ENCODE measurements around the gene CDK5RAP2. TPM values are rescaled to one million over a fixed set of nuclear protein-coding genes. Genes with fewer than 3 reads are reported as not detected.
"Not testable (repeated sequence)": the region's sequence is repeated elsewhere in the genome, so short reads cannot be mapped to it uniquely, and the experiment has no call there.

CDK5RAP2 gene
- total RNA-seq, 1 experiment from 2014 or later = 48.4 TPM

- H3K4me3 ChIP-seq (ENCODE audit: low read length) = no peak overlapping the region
- no peak overlapping the region for H3K27ac ChIP-seq (ENCODE audit: low read length)
- H3K9ac ChIP-seq (ENCODE audit: low read length) = no peak overlapping the region
- H3K9me3 ChIP-seq (ENCODE audit: low read length) = no peaks in the 10 kb centered on the region
- DNase-seq = no peak
- peaks cover 68% of the 10 kb centered on the region for H3K36me3 ChIP-seq (ENCODE audit: insufficient read depth, low read length)
- no peak overlapping the region for H3K4me2 ChIP-seq (ENCODE audit: low read depth, low read length, poor library complexity, severe bottlenecking)
- no peak overlapping the region for H2AFZ ChIP-seq (ENCODE audit: low read length)
- H3K4me1 ChIP-seq (ENCODE audit: low read length) = no peaks in the 10 kb centered on the region
- H3K79me2 ChIP-seq (ENCODE audit: low read length) = no peaks in the 10 kb centered on the region
- H4K20me1 ChIP-seq (ENCODE audit: insufficient read depth, low read depth, low read length) = no peaks in the 10 kb centered on the region
- no peaks in the 10 kb centered on the region for H3K9me2 ChIP-seq (replicated peaks; ENCODE audit: insufficient read depth, low read length)
- H3K27me3 ChIP-seq (ENCODE audit: low read length) = no peaks in the 10 kb centered on the region
Measured at GRCh38 chr9:120528327-120528726, 51.6 kb downstream of the CDK5RAP2 start.

GRCh38 chr9:120526534-120526933, 53.4 kb downstream of the CDK5RAP2 start:
- Histone ChIP-seq H3K36me3 (ENCODE audit: insufficient read depth, low read length) (peaks cover 74% of the 10 kb centered on the region), H3K9me3 (ENCODE audit: low read length) (no peaks in the 10 kb centered on the region), H3K27me3 (ENCODE audit: low read length) (no peaks in the 10 kb centered on the region), H3K4me2 (ENCODE audit: low read depth, low read length, poor library complexity, severe bottlenecking) (no peak overlapping the region), H2AFZ (ENCODE audit: low read length) (no peak overlapping the region), H3K4me1 (ENCODE audit: low read length) (no peaks in the 10 kb centered on the region), H4K20me1 (ENCODE audit: insufficient read depth, low read depth, low read length) (no peaks in the 10 kb centered on the region), H3K9me2 (replicated peaks; ENCODE audit: insufficient read depth, low read length) (no peaks in the 10 kb centered on the region), H3K79me2 (ENCODE audit: low read length) (peaks cover 8% of the 10 kb centered on the region; the same call in 1 of the 2 replicates), H3K4me3 (ENCODE audit: low read length) (no peak overlapping the region), H3K27ac (ENCODE audit: low read length) (no peak overlapping the region), H3K9ac (ENCODE audit: low read length) (no peak overlapping the region)
- DNase-seq = no peak

GRCh38 chr9:120524863-120525262, 55.1 kb downstream of the CDK5RAP2 start:
- Histone ChIP-seq H3K9me2 (replicated peaks; ENCODE audit: insufficient read depth, low read length) (no peaks in the 10 kb centered on the region), H4K20me1 (ENCODE audit: insufficient read depth, low read depth, low read length) (no peaks in the 10 kb centered on the region), H3K9me3 (ENCODE audit: low read length) (no peaks in the 10 kb centered on the region), H3K27me3 (ENCODE audit: low read length) (no peaks in the 10 kb centered on the region), H2AFZ (ENCODE audit: low read length) (no peak overlapping the region), H3K9ac (ENCODE audit: low read length) (no peak overlapping the region), H3K36me3 (ENCODE audit: insufficient read depth, low read length) (peaks cover 72% of the 10 kb centered on the region), H3K27ac (ENCODE audit: low read length) (no peak overlapping the region), H3K4me3 (ENCODE audit: low read length) (no peak overlapping the region), H3K79me2 (ENCODE audit: low read length) (peaks cover 8% of the 10 kb centered on the region; the same call in 1 of the 2 replicates), H3K4me1 (ENCODE audit: low read length) (no peaks in the 10 kb centered on the region), H3K4me2 (ENCODE audit: low read depth, low read length, poor library complexity, severe bottlenecking) (no peak overlapping the region)
- DNase-seq = no peak

- Histone ChIP-seq H3K9me3 (ENCODE audit: low read length) (no peaks in the 10 kb centered on the region), H3K9ac (ENCODE audit: low read length) (no peak overlapping the region), H3K36me3 (ENCODE audit: insufficient read depth, low read length) (peaks cover 64% of the 10 kb centered on the region), H3K4me2 (ENCODE audit: low read depth, low read length, poor library complexity, severe bottlenecking) (no peak overlapping the region), H4K20me1 (ENCODE audit: insufficient read depth, low read depth, low read length) (no peaks in the 10 kb centered on the region), H2AFZ (ENCODE audit: low read length) (no peak overlapping the region), H3K79me2 (ENCODE audit: low read length) (peaks cover 8% of the 10 kb centered on the region; the same call in 1 of the 2 replicates), H3K9me2 (replicated peaks; ENCODE audit: insufficient read depth, low read length) (no peaks in the 10 kb centered on the region), H3K4me3 (ENCODE audit: low read length) (no peak overlapping the region), H3K4me1 (ENCODE audit: low read length) (no peaks in the 10 kb centered on the region), H3K27me3 (ENCODE audit: low read length) (no peaks in the 10 kb centered on the region), H3K27ac (ENCODE audit: low read length) (no peak overlapping the region)
- no peak for DNase-seq
Measured at GRCh38 chr9:120524038-120524437, 55.9 kb downstream of the CDK5RAP2 start.

- Histone ChIP-seq H3K36me3 (ENCODE audit: insufficient read depth, low read length) (peaks cover 61% of the 10 kb centered on the region), H3K4me2 (ENCODE audit: low read depth, low read length, poor library complexity, severe bottlenecking) (no peak overlapping the region), H4K20me1 (ENCODE audit: insufficient read depth, low read depth, low read length) (no peaks in the 10 kb centered on the region), H3K79me2 (ENCODE audit: low read length) (peaks cover 8% of the 10 kb centered on the region; the same call in 1 of the 2 replicates), H3K9me2 (replicated peaks; ENCODE audit: insufficient read depth, low read length) (no peaks in the 10 kb centered on the region), H3K9ac (ENCODE audit: low read length) (no peak overlapping the region), H3K27ac (ENCODE audit: low read length) (no peak overlapping the region), H3K4me3 (ENCODE audit: low read length) (no peak overlapping the region), H2AFZ (ENCODE audit: low read length) (no peak overlapping the region), H3K27me3 (ENCODE audit: low read length) (no peaks in the 10 kb centered on the region), H3K4me1 (ENCODE audit: low read length) (no peaks in the 10 kb centered on the region), H3K9me3 (ENCODE audit: low read length) (no peaks in the 10 kb centered on the region)
- DNase-seq = no peak
Measured at GRCh38 chr9:120522558-120522957, 57.4 kb downstream of the CDK5RAP2 start.

- H2AFZ ChIP-seq (ENCODE audit: low read length) = no peak overlapping the region
- H3K9me3 ChIP-seq (ENCODE audit: low read length) = no peaks in the 10 kb centered on the region
- H3K4me3 ChIP-seq (ENCODE audit: low read length) = no peak overlapping the region
- H3K36me3 ChIP-seq (ENCODE audit: insufficient read depth, low read length) = peaks cover 62% of the 10 kb centered on the region
- H3K27ac ChIP-seq (ENCODE audit: low read length) = no peak overlapping the region
- no peaks in the 10 kb centered on the region for H3K9me2 ChIP-seq (replicated peaks; ENCODE audit: insufficient read depth, low read length)
- no peak overlapping the region for H3K4me2 ChIP-seq (ENCODE audit: low read depth, low read length, poor library complexity, severe bottlenecking)
- H3K4me1 ChIP-seq (ENCODE audit: low read length) = no peaks in the 10 kb centered on the region
- H3K79me2 ChIP-seq (ENCODE audit: low read length) = peaks cover 12% of the 10 kb centered on the region; the same call in 1 of the 2 replicates
- no peaks in the 10 kb centered on the region for H4K20me1 ChIP-seq (ENCODE audit: insufficient read depth, low read depth, low read length)
- DNase-seq = no peak
- H3K9ac ChIP-seq (ENCODE audit: low read length) = no peak overlapping the region
- no peaks in the 10 kb centered on the region for H3K27me3 ChIP-seq (ENCODE audit: low read length)
Measured at GRCh38 chr9:120522032-120522431, 57.9 kb downstream of the CDK5RAP2 start.

GRCh38 chr9:120521101-120521500, 58.9 kb downstream of the CDK5RAP2 start:
- peaks cover 17% of the 10 kb centered on the region; the same call in 1 of the 2 replicates for H3K79me2 ChIP-seq (ENCODE audit: low read length)

GRCh38 chr9:120515996-120516395, 64.0 kb downstream of the CDK5RAP2 start:
- H3K27ac ChIP-seq (ENCODE audit: low read length); H3K9ac ChIP-seq (ENCODE audit: low read length); H3K4me1 ChIP-seq (ENCODE audit: low read length); H2AFZ ChIP-seq (ENCODE audit: low read length); H3K9me2 ChIP-seq (replicated peaks; ENCODE audit: insufficient read depth, low read length); H3K9me3 ChIP-seq (ENCODE audit: low read length); H3K27me3 ChIP-seq (ENCODE audit: low read length); H3K4me3 ChIP-seq (ENCODE audit: low read length); H3K4me2 ChIP-seq (ENCODE audit: low read depth, low read length, poor library complexity, severe bottlenecking); DNase-seq; H4K20me1 ChIP-seq (ENCODE audit: insufficient read depth, low read depth, low read length): not testable (repeated sequence)
- H3K79me2 ChIP-seq (ENCODE audit: low read length) = peaks cover 26% of the 10 kb centered on the region
- peaks cover 66% of the 10 kb centered on the region for H3K36me3 ChIP-seq (ENCODE audit: insufficient read depth, low read length)

More at GRCh38 chr9:120521101-120521500, 58.9 kb downstream of the CDK5RAP2 start:
- no peaks in the 10 kb centered on the region for H3K27me3 ChIP-seq (ENCODE audit: low read length)
- H3K27ac ChIP-seq (ENCODE audit: low read length) = no peak overlapping the region
- no peak overlapping the region for H3K4me2 ChIP-seq (ENCODE audit: low read depth, low read length, poor library complexity, severe bottlenecking)
- no peak for DNase-seq
- no peak overlapping the region for H2AFZ ChIP-seq (ENCODE audit: low read length)
- H3K9ac ChIP-seq (ENCODE audit: low read length) = no peak overlapping the region
- H3K9me2 ChIP-seq (replicated peaks; ENCODE audit: insufficient read depth, low read length) = no peaks in the 10 kb centered on the region
- H3K9me3 ChIP-seq (ENCODE audit: low read length) = no peaks in the 10 kb centered on the region
- no peaks in the 10 kb centered on the region for H3K4me1 ChIP-seq (ENCODE audit: low read length)
- H4K20me1 ChIP-seq (ENCODE audit: insufficient read depth, low read depth, low read length) = no peaks in the 10 kb centered on the region
- H3K36me3 ChIP-seq (ENCODE audit: insufficient read depth, low read length) = peaks cover 60% of the 10 kb centered on the region
- no peak overlapping the region for H3K4me3 ChIP-seq (ENCODE audit: low read length)

- H4K20me1 ChIP-seq (ENCODE audit: insufficient read depth, low read depth, low read length); DNase-seq; H3K4me1 ChIP-seq (ENCODE audit: low read length); H3K4me3 ChIP-seq (ENCODE audit: low read length); H2AFZ ChIP-seq (ENCODE audit: low read length); H3K4me2 ChIP-seq (ENCODE audit: low read depth, low read length, poor library complexity, severe bottlenecking); H3K9me2 ChIP-seq (replicated peaks; ENCODE audit: insufficient read depth, low read length); H3K27ac ChIP-seq (ENCODE audit: low read length); H3K27me3 ChIP-seq (ENCODE audit: low read length); H3K9ac ChIP-seq (ENCODE audit: low read length); H3K9me3 ChIP-seq (ENCODE audit: low read length): not testable (repeated sequence)
- H3K36me3 ChIP-seq (ENCODE audit: insufficient read depth, low read length) = peaks cover 67% of the 10 kb centered on the region
- peaks cover 29% of the 10 kb centered on the region for H3K79me2 ChIP-seq (ENCODE audit: low read length)
Measured at GRCh38 chr9:120515481-120515880, 64.5 kb downstream of the CDK5RAP2 start.
